Ishikawa (cell line): Measurements from ENCODE around the gene KIRREL3.

Experiments
- CEBPB ChIP-seq: IDR thresholded peaks from 2 replicates; pipeline ENCODE4 v1.6.1; 2012
- CREB1 ChIP-seq: IDR thresholded peaks from 2 replicates; pipeline ENCODE4 v1.6.1; 2012; ENCODE audit warnings: low read depth
- EGR1 ChIP-seq: IDR thresholded peaks from 2 replicates; pipeline ENCODE4 v1.6.1; 2012
- EP300 ChIP-seq: IDR thresholded peaks from 2 replicates; pipeline ENCODE4 v1.6.1; 2012; ENCODE audit warnings: borderline replicate concordance
- FOXM1 ChIP-seq: IDR thresholded peaks from 2 replicates; pipeline ENCODE4 v1.6.1; 2012; ENCODE audit warnings: low read depth, borderline replicate concordance
- NFIC ChIP-seq: IDR thresholded peaks from 2 replicates; pipeline ENCODE4 v1.6.1; 2012
- RAD21 ChIP-seq: IDR thresholded peaks from 2 replicates; pipeline ENCODE4 v1.6.1; 2012; ENCODE audit warnings: low read depth
- TAF1 ChIP-seq: IDR thresholded peaks from 2 replicates; pipeline ENCODE4 v1.6.1; 2012; ENCODE audit warnings: low read depth, mild to moderate bottlenecking
- TCF12 ChIP-seq: IDR thresholded peaks from 2 replicates; pipeline ENCODE4 v1.6.1; 2012; ENCODE audit warnings: low read depth
- TEAD4 ChIP-seq: IDR thresholded peaks from 2 replicates; pipeline ENCODE4 v1.6.1; 2012
- YY1 ChIP-seq: IDR thresholded peaks from 2 replicates; pipeline ENCODE4 v1.6.1; 2012; ENCODE audit warnings: low read depth
- ZBTB7A ChIP-seq: IDR thresholded peaks from 2 replicates; pipeline ENCODE4 v1.6.1; 2012; ENCODE audit warnings: low read depth
- TF ChIP-seq, protein P1 (sequence below): IDR thresholded peaks from 2 replicates; pipeline ENCODE4 v1.6.1; 2012
- TF ChIP-seq, protein P2 (sequence below): IDR thresholded peaks from 2 replicates; pipeline ENCODE4 v1.6.1; 2012
- TF ChIP-seq, protein P3 (sequence below): IDR thresholded peaks from 2 replicates; pipeline ENCODE4 v1.6.1; 2012; ENCODE audit warnings: low read depth, mild to moderate bottlenecking

KIRREL3 gene

DNA sequence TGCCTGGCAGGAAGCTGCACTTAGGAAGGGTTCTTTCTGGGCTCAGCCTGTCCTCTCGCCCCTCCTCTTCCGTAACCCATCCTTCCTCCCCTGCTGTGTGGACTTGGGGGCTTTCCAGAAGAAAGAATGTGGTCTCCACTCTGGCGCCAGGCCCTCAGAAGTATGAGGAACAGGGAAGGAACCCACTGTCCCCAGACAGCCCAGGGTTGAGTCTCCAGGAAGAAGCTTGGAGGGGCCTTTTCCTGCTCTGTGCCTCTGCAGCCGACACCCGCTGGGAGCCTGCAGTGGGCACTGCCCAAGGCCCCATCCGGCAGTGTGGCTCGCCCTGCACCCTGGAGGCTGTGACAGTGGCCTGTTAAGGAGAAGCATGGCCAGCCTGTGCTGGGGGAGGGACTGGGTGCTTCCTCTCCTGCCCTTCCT, 532.5 kb downstream of the KIRREL3 start:
- no peak for TF ChIP-seq NFIC
- TF ChIP-seq, protein P1, sequence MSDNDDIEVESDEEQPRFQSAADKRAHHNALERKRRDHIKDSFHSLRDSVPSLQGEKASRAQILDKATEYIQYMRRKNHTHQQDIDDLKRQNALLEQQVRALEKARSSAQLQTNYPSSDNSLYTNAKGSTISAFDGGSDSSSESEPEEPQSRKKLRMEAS, result no peak
- TF ChIP-seq, protein P2, sequence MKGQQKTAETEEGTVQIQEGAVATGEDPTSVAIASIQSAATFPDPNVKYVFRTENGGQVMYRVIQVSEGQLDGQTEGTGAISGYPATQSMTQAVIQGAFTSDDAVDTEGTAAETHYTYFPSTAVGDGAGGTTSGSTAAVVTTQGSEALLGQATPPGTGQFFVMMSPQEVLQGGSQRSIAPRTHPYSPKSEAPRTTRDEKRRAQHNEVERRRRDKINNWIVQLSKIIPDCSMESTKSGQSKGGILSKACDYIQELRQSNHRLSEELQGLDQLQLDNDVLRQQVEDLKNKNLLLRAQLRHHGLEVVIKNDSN, result no peak

DNA sequence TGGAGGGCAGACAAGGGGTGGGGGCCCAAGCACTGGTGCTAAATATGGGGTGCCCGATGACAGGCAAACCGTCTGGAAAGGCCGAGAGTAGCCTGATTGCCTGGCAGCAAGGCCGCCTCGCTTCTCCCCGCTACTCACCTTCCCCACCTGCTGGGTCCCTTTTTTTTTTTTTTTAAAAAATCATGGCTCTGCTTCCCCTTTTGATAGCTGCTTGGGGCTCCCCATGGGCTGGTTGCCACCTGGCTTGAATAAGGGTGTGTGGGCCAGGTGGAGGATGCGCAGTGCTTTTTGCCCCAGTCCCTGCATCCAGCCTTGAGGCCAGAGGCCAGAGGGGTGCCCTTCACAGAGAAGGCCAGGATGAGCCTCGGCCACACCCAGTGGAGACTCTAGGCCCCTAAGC, 533.1 kb downstream of the KIRREL3 start:
- TF ChIP-seq, protein P2, result no peak
- TF ChIP-seq NFIC (no peak), YY1 (no peak), TCF12 (no peak), FOXM1 (no peak), EGR1 (no peak), TEAD4 (no peak), TAF1 (no peak), RAD21 (no peak), CEBPB (no peak)
- TF ChIP-seq, protein P1, result no peak

DNA sequence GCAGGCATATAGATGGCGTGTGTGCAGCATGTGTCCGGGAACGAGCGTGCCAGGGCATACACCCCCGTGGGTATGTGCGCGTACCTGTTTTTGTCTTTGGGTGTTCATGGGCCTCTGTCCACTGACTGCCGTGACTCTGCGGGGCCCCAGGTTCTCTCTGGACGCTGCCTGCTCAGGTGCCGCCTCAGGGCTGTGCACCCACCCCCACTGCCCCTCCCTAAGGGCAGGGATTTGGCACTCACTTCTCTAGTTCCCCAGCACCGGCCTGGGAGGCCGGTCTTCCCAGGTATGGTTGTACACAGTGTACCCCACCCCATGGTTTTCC, 533.6 kb downstream of the KIRREL3 start:
- TF ChIP-seq CEBPB (no peak), TAF1 (no peak), YY1 (no peak), RAD21 (no peak), TCF12 (no peak), EP300 (no peak), FOXM1 (no peak), CREB1 (no peak), TEAD4 (no peak), NFIC (no peak), ZBTB7A (no peak), EGR1 (no peak)
- TF ChIP-seq, protein P2, result no peak
- TF ChIP-seq, protein P1, result no peak
- TF ChIP-seq, protein P3, sequence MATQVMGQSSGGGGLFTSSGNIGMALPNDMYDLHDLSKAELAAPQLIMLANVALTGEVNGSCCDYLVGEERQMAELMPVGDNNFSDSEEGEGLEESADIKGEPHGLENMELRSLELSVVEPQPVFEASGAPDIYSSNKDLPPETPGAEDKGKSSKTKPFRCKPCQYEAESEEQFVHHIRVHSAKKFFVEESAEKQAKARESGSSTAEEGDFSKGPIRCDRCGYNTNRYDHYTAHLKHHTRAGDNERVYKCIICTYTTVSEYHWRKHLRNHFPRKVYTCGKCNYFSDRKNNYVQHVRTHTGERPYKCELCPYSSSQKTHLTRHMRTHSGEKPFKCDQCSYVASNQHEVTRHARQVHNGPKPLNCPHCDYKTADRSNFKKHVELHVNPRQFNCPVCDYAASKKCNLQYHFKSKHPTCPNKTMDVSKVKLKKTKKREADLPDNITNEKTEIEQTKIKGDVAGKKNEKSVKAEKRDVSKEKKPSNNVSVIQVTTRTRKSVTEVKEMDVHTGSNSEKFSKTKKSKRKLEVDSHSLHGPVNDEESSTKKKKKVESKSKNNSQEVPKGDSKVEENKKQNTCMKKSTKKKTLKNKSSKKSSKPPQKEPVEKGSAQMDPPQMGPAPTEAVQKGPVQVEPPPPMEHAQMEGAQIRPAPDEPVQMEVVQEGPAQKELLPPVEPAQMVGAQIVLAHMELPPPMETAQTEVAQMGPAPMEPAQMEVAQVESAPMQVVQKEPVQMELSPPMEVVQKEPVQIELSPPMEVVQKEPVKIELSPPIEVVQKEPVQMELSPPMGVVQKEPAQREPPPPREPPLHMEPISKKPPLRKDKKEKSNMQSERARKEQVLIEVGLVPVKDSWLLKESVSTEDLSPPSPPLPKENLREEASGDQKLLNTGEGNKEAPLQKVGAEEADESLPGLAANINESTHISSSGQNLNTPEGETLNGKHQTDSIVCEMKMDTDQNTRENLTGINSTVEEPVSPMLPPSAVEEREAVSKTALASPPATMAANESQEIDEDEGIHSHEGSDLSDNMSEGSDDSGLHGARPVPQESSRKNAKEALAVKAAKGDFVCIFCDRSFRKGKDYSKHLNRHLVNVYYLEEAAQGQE, result no peak

DNA sequence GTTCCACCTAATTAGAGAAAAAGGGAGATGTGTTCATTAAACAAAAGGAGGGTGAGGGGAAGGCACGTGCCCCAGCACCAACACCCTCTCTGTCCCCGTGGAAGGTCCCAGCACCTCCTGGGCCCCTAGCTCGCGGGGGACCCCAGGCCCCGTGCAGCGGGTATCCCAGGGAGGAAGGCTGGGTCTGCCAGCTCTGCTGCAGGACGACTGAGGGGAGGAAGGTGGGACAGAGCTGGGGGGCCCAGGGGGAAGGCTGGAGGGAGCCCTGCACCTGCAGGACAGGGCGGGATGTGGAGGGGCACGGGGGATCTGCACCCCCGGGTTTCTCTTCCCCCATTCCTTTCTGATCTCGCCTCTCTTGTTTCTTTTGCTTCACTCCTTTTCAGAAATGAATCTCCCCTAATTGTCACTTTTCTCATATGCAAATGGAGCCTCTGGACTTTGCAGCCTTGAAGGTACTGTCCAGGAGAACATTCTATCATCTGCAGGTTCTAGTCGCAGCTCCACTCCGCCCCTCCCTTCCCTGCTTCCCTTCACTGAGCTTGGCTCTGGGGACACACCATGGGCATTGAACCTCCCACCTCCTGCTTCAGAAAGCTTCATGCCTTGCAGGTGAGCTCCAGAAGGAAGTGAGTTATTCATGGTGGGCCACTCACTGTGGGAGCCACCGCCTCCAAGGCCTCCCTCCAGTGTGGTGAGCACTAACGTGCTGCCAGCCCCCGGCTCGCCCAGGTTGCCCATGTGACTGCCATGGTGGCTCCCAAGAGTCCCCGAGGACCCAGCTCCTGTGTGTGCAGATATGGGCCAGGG, 534.1 kb downstream of the KIRREL3 start:
- no peak for TF ChIP-seq EGR1
- no peak for TF ChIP-seq FOXM1
- no peak for TF ChIP-seq RAD21

DNA sequence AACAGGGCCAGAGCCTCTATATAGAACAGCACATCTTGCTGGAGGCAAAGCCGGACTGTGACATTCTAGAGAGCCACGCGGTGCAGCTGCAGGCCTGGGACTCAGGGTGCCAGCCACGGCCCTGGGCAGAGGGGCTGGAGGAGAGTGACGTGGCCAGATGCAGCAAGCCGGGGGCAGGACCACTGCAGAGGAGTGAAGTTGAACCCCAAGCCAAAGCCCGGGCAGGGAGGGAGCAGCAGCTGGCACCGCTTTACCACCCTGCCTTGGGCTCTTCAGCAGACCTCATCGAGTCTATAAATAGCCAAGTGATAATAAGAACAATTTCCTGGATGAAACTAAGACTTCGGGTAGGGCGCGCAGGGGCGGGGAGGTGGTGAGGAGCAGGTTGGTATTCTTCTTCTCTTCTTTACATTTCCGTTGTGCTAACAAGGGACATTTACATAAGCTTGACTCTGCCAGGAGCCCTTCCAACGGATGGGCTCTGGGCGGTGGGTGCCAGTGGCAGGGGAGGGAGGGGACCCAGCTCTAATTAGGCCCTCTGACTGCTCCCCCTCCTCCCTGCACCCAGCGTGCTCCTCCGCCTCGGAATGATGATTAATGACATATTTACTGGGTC, 534.9 kb downstream of the KIRREL3 start:
- no peak for TF ChIP-seq CEBPB
- no peak for TF ChIP-seq TCF12
- TF ChIP-seq EP300, result no peak
- no peak for TF ChIP-seq TAF1
- no peak for TF ChIP-seq EGR1
- TF ChIP-seq, protein P1, result no peak
- TF ChIP-seq YY1, result no peak
- TF ChIP-seq NFIC, result no peak
- TF ChIP-seq ZBTB7A, result no peak
- no peak for TF ChIP-seq FOXM1
- no peak for TF ChIP-seq RAD21
- TF ChIP-seq, protein P2, result no peak
- TF ChIP-seq CREB1, result no peak

DNA sequence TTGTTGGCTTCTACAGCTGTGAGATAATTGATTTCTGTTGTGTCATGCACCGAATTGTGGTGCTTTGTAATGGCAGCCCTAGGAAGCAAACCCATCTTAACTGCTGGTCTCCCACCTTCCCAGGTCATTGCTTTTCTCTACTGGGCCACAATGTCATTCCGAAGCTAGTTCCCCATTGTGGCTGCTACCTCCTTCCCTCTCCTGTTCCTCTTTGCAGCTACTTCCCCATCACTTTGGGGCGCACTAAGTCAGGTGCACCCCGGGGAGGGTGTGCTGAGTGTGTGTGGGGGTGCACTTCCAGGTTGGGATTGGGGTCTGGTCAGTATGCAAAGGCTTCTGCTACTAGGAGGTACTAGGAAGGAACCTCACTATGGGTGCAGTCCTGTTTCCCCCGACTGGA, 535.8 kb downstream of the KIRREL3 start:
- TF ChIP-seq EP300, result no peak
- TF ChIP-seq CREB1, result no peak
- TF ChIP-seq, protein P3, result no peak
- TF ChIP-seq ZBTB7A, result no peak
- TF ChIP-seq YY1, result no peak
- TF ChIP-seq NFIC, result no peak
- no peak for TF ChIP-seq TCF12
- TF ChIP-seq RAD21, result no peak
- no peak for TF ChIP-seq TAF1
